ENCODE results near the gene CRIM1.

The CRIM1 gene

GRCh38 chr2:36486521-36487044 is 131.0 kb downstream of the CRIM1 start:
- no peak for DNase-seq

DNA sequence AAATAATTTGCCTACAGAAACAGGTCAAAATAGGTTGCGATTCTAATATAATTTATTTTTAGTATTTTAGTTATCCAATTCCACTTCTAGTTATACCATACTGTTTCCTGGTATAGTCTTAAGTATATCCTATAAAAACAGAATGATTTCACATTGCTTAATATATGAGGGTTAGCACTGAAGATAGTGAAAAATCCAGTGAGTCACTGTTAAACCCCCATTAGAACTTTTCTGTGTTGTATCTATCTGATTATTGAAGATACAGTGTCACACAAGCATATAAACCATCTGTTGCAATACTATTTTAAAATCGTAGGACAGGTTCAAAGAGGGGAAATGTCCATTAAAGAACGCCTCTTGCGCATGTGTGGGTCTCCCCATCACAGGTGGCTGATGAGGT is 132.4 kb downstream of the CRIM1 start:
- no peak for DNase-seq

DNA sequence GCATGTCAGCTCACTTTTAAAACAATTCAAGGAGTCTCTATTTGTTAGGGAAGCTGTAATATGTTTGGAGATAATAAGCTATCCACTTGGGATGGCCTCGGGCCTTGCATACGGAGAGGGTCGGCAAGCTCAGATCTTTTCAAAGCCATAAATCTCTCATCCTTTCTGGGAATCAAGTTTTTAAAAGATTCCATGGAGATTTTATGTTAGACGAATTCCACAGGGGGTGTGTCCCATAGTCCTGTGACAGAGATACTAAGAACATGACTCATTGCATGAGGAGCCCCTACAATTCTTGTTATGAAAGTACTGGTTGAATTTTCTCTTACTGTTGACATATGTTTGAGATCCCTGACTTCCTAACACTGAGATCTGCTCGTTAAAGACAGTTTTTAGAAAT is 133.7 kb downstream of the CRIM1 start:
- DNase-seq = no peak

DNA sequence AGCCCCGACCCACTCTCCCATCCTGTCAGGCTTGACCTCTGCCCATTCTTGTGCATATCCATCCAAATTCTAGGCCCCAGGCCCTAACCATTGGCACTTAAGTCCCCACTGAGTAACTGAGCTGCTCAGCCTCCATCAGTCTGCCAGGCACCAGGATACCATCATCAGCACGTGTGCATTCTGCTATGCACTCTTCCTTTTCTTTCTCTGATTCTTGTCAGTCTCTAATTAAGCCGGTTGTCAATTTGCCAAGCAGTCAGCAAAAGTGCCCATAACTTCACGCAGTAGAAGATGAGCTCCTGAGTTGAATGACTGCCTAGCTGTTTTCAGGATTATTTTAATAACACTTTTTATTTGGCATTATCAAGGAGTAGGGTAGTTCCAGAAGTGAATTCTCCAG is 135.2 kb downstream of the CRIM1 start:
- no peak for DNase-seq

GRCh38 chr2:36492216-36492945 is 136.8 kb downstream of the CRIM1 start:
- no peak for DNase-seq

GRCh38 chr2:36493306-36493705 is 137.7 kb downstream of the CRIM1 start:
- DNase-seq = no peak

DNA sequence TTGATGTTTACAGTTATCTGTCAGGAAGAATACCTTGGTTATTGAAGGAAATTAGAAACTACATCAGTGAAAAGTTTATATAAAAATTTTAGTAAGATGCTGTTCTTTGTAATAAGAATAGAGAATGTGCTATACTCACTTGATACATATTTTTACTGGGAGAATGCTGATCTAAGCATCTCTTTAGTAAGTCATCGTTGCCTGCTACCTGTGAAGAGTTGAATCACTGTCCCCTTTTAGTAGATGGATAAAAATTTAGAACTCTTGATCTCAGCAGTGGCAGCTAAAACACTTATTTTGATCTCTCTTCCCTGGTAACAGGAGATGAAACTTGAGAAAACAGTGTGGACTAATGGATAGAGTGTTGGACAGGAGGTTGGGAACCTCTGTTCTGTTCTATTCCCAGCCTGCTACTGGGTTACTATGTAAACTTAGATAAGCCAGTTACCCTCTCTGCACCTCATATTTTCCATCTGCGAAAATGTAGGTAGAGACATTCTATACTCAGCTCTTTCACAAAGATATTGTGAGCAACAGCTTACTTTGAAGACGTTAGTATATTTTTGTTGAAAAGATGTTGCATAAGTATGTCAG is 142.1 kb downstream of the CRIM1 start:
- DNase-seq = no peak

DNA sequence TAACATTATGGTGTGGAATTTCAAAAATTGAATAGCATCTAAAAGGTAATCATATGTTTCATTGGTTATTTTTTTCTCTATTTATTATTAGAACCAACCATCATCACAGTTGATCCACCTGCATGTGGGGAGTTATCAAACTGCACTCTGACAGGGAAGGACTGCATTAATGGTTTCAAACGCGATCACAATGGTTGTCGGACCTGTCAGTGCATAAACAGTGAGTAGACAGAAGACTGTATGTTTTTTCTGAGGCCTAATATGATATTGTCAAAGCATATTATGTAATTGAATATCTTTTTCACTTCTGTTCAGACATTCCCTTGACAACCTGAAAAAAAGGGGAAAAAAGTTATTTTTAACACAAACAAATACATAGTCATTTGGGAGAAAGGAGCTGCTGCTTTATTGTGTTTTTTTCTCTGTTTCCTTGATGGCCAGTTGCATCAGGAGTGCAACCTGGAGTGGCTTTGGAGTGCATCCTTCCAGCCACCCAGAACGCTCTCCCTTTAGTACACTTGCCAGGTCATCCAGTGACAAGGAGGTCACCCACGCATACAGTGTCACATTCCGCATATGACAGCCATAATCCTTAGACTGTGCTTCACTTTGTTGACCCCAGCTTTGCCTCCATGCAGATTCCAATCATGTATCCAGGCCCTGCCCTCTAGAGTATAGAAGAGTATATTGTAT is 143.7 kb downstream of the CRIM1 start:
- DNase-seq = no peak

- no peak for DNase-seq
Observed at GRCh38 chr2:36500072-36500471, 144.5 kb downstream of the CRIM1 start.

- DNase-seq = no peak
Observed at GRCh38 chr2:36502081-36502480, 146.5 kb downstream of the CRIM1 start.

DNA sequence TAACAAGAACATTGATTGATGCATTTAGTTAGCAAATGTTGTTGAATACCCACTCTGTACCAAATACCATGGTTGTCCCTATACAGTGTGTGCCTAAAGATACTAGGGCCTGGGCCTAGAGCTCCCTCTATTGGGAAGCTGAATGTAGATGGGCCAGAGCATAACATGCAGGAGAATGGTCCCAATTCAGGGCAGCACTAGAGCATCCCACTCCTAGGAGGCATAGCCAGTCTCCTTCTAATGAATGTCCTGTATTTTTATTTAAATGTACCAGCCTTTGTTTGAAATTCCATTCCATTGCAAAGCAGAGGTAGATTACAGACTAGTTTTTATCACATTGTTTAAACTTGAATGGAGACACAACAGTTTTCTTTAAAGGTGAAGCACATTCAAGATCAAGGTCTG is 151.8 kb downstream of the CRIM1 start:
- DNase-seq = peak; percentile 22 to 36

- no peak for DNase-seq
Observed at GRCh38 chr2:36509075-36509474, 153.5 kb downstream of the CRIM1 start.

DNA sequence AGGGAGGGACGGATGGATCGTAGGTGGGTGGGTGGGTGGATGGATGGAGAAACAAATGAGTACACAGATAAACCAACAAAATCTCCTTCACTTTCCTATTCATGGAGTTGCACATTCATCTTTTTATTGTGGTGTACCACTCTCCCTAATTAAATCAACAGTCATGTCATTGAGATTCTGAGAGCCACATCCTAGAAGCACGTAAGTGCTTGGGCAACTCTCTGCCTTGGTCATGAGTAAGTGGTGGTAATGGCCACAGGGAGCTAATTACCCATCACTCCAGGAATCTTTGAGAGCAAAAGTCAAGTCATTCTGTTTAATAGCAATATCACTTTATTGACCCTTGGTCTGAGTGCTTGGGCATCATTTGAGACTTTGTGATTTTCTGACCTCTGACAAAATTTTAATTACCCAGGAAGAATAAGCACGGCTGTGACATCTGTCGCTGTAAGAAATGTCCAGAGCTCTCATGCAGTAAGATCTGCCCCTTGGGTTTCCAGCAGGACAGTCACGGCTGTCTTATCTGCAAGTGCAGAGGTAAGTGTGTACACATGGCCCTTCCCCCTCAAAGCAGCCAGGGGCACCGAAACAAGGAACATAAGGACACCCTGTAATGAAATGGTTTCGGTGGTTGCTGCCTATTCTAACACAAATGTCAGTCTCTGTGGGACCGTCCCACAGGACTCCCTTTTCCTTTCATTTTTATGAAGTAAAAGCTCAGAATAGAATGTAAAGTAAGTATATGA is 156.5 kb downstream of the CRIM1 start:
- no peak for DNase-seq

GRCh38 chr2:36512705-36513104 is 157.1 kb downstream of the CRIM1 start:
- no peak for DNase-seq

DNA sequence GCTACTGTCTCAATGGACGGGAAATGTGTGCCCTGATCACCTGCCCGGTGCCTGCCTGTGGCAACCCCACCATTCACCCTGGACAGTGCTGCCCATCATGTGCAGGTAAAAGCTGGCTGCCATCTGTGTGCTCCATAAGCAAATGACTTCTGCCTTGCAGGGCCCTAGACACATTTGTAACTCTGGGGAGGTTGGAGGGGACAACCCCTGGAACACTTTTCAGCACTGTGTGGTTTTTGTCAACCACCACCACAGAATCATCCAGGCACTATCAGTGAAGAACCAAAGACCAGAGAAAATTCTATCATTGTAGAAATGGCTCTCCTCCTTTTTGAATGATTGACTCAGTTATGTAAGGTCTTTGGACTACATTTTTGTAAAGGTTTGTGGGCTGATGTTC is 158.1 kb downstream of the CRIM1 start:
- no peak for DNase-seq

GRCh38 chr2:36515538-36515937 is 160.0 kb downstream of the CRIM1 start:
- no peak for DNase-seq

GRCh38 chr2:36516136-36516870 is 160.7 kb downstream of the CRIM1 start:
- no peak for DNase-seq

DNA sequence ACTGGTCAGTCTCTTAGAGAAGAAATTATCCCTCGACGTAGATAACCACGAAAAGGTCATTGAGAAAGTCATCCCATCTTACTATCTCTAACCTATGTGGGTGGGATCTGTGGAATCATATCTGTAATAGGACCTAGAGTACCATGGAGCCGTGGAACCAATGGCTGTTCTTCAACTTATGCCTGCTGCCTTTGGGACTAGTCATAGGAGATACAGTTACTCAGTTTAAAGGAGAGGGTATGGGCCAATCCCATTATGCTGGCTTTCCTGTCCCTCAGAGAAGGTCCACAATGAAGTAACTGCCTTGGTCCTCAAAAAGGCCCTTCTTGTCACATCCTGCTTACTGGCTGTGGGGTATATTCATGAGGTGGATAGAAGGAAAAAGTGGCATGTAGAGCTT is 164.9 kb downstream of the CRIM1 start:
- no peak for DNase-seq

DNA sequence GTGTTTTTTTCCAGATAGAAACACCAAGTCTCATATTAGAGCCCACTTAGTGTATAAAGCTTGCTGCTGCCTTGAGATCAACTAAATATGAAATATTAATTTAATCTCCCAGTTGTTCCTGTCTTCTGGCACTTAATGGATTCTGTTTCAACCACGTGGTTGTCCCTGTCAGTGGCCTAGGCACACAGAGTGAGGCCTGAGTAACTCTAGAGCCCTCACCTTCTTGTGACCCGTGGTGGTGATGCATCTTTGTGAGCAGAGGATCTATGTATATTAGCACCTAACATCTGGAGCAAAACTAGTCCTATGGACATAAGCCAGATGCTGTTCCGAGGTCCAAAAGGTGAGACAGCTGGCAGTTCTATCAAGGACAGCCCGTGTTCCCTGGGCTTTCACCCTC is 167.6 kb downstream of the CRIM1 start:
- DNase-seq = no peak

- DNase-seq = no peak
Observed at GRCh38 chr2:36525245-36525644, 169.7 kb downstream of the CRIM1 start.

DNA sequence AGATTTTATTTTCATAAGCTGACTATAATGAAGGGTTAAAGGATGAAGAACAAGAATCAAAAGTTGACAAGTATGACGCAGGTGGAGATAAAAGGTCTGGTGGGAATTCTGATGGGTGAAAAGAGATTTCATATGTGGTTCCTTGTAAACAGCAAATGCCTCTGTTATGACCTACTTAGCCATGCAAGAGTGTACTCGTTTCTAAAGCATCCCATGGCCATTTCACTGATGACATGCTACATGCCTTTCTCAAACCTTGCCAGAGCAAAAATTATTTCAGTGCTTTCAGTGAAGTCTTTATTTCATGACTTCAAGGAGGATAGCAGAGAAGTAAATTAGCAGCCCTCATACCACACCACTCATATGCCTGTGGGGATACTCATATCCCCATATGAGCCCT is 170.6 kb downstream of the CRIM1 start:
- DNase-seq = no peak

DNA sequence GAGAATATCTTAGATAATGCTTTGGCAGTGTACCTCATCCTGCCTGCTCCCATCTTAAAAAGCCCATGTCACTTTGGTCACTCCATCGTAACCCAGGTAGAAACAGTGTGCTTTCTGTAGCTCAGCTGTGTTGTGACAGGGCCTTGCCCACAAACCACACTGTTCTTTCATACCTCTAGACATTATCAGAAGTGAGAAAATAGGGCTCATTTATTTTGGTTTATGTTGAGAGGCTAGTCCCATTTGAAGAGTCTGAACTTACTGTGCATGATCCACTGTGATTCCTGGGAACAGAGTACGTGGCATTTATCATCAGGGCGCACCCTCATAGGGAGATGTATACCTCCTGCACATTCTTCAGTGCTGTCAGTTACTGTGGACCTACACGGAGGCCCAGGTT is 172.7 kb downstream of the CRIM1 start:
- no peak for DNase-seq
